Endothelial cell of umbilical vein (primary cell): ENCODE data around the gene C19orf25.

Source experiments
- CTCF ChIP-seq, 2 donors: IDR thresholded peaks; 1 replicate in 1 of 2; 2 replicates in 1 of 2; pipeline ENCODE4 v1.5.1; 2011; ENCODE audit warnings: low read length in 2 of 2, mild to moderate bottlenecking in 2 of 2, moderate library complexity in 2 of 2, control low read depth in 1 of 2, inconsistent platforms in 1 of 2, low read depth in 1 of 2; ENCODE audit not compliant: insufficient read depth in 1 of 2; ENCODE audit errors: extremely low read depth in 1 of 2
- FOS ChIP-seq: IDR thresholded peaks from 2 replicates; pipeline ENCODE4 v1.6.1; 2011; ENCODE audit warnings: mild to moderate bottlenecking, low read length, moderate library complexity, borderline replicate concordance; ENCODE audit not compliant: insufficient read depth
- POLR2AphosphoS5 ChIP-seq: IDR thresholded peaks from 2 replicates; pipeline ENCODE4 v1.6.1; 2012; ENCODE audit warnings: low read depth, mild to moderate bottlenecking, control low read depth, low read length, moderate library complexity; ENCODE audit not compliant: insufficient read depth

- TF ChIP-seq CTCF (IDR thresholded peaks at IDR 0.05; ENCODE audit: extremely low read depth in 1 of 2, insufficient read depth in 1 of 2, low read depth in 1 of 2, low read length in 2 of 2) (no peak), POLR2AphosphoS5 (no peak), FOS (no peak)
Measured at GRCh38 chr19:1450735-1451731, 28.0 kb downstream of the C19orf25 start.
